B cell (primary cell): ENCODE data around the gene KLHL17. TPM values are rescaled to one million over a fixed set of nuclear protein-coding genes. Genes with fewer than 3 reads are reported as not detected.

ENCODE experiments used
- ATAC-seq: fragments of 200-7000 bp; cut with Tn5 transposase; one replicate; pipeline ENCODE4 v1.10.0; 2021; ENCODE audit warnings: low read depth, mild to moderate bottlenecking, moderate number of reproducible peaks, moderate library complexity
- CTCF ChIA-PET: fragments of 350-600 bp; sonication (Branson Sonifier 250); formaldehyde crosslinking; loops from one replicate; lab custom pipeline; 2021; ENCODE audit warnings: antibody characterized with exemption, inconsistent platforms; lab: Charles Lee
- POLR2A ChIA-PET: fragments of 350-600 bp; sonication (Branson Sonifier 250); formaldehyde crosslinking; loops from one replicate; lab custom pipeline; 2021; ENCODE audit warnings: antibody characterized with exemption; lab: Charles Lee
- DNase-seq: peaks from one replicate; pipeline ENCODE4 v3.0.0; 2013
- H2AFZ ChIP-seq: 2 replicates; pipeline ENCODE4 v1.6.1; 2012; ENCODE audit warnings: mild to moderate bottlenecking, low read depth, low read length; ENCODE audit not compliant: insufficient read depth, poor library complexity, severe bottlenecking
- H3K27ac ChIP-seq, 2 donors: 1 replicate in 1 of 2; 2 replicates in 1 of 2; pipeline ENCODE4 v1.5.1; 2012 to 2013; ENCODE audit warnings: low read length in 2 of 2, mild to moderate bottlenecking in 2 of 2, moderate library complexity in 1 of 2
- H3K27me3 ChIP-seq, 4 experiments: fragments of 200-600 bp in 1 of 4; sonication (generic) in 1 of 4; replicated peaks in 1 of 4; 1 replicate in 2 of 4; 2 replicates in 2 of 4; pipeline versions ENCODE4 v1.6.1 to v1.7.0; 2013 to 2016; ENCODE audit warnings: low read length in 3 of 4, mild to moderate bottlenecking in 2 of 4, mixed read lengths in 1 of 4, moderate library complexity in 1 of 4; ENCODE audit not compliant: insufficient read depth in 4 of 4, control insufficient read depth in 3 of 4; ENCODE audit errors: control extremely low read depth in 1 of 4
- H3K36me3 ChIP-seq, 2 experiments: replicated peaks in 1 of 2; 1 replicate in 1 of 2; 2 replicates in 1 of 2; pipeline versions ENCODE4 v1.6.1 to v1.7.1; 2013; ENCODE audit warnings: low read length in 1 of 2; ENCODE audit not compliant: insufficient read depth in 2 of 2, control insufficient read depth in 1 of 2; ENCODE audit errors: control extremely low read depth in 1 of 2, extremely low read depth in 1 of 2
- H3K4me1 ChIP-seq, 2 donors: fragments of 200-600 bp in 1 of 2; sonication (generic) in 1 of 2; 1 replicate in 1 of 2; 2 replicates in 1 of 2; pipeline versions ENCODE4 v1.5.1 to v1.6.1; 2013 to 2017; ENCODE audit warnings: low read length in 2 of 2; ENCODE audit not compliant: control insufficient read depth in 2 of 2, insufficient read depth in 2 of 2
- H3K4me2 ChIP-seq: replicated peaks from 2 replicates; pipeline ENCODE3; 2012; ENCODE audit warnings: mild to moderate bottlenecking, low read depth, low read length; ENCODE audit not compliant: poor library complexity, severe bottlenecking
- H3K4me3 ChIP-seq, 5 experiments: fragments of 200-600 bp in 1 of 5; sonication (generic) in 1 of 5; 1 replicate in 3 of 5; 2 replicates in 2 of 5; pipeline versions ENCODE4 v1.5.1 to v1.7.0; 2011 to 2016; ENCODE audit warnings: low read length in 4 of 5, mild to moderate bottlenecking in 4 of 5, low read depth in 2 of 5, control low read depth in 1 of 5, moderate library complexity in 1 of 5; ENCODE audit not compliant: insufficient read depth in 1 of 5; ENCODE audit errors: control extremely low read depth in 1 of 5, extremely low read depth in 1 of 5
- H3K79me2 ChIP-seq: fragments of 200-600 bp; sonication (generic); one replicate; pipeline ENCODE4 v1.6.0; 2016; ENCODE audit warnings: low read length; ENCODE audit not compliant: control insufficient read depth, insufficient read depth
- H3K9ac ChIP-seq: fragments of 200-600 bp; sonication (generic); 2 replicates; pipeline ENCODE4 v1.6.1; 2017; ENCODE audit warnings: mild to moderate bottlenecking, low read length, moderate library complexity
- H3K9me3 ChIP-seq, 3 donors: one replicate each; pipeline versions ENCODE4 v1.6.1 to v1.7.1; 2013; ENCODE audit warnings: low read length in 2 of 3; ENCODE audit not compliant: control insufficient read depth in 2 of 3, insufficient read depth in 1 of 3; ENCODE audit errors: control extremely low read depth in 1 of 3
- H4K20me1 ChIP-seq: 2 replicates; pipeline ENCODE4 v1.6.0; 2012; ENCODE audit warnings: mild to moderate bottlenecking, low read length; ENCODE audit not compliant: insufficient read depth, control insufficient read depth, poor library complexity, severe bottlenecking
- H3K27ac Mint-ChIP-seq: one replicate; pipeline ENCODE4 v1.8.0; 2021; ENCODE audit warnings: mixed read lengths
- H3K27me3 Mint-ChIP-seq: one replicate; pipeline ENCODE4 v1.8.0; 2021; ENCODE audit warnings: mixed read lengths
- H3K4me1 Mint-ChIP-seq: one replicate; pipeline ENCODE4 v1.8.0; 2021; ENCODE audit warnings: mixed read lengths
- H3K4me3 Mint-ChIP-seq: one replicate; pipeline ENCODE4 v1.8.0; 2021; ENCODE audit warnings: mixed read lengths
- H3K9me3 Mint-ChIP-seq: one replicate; pipeline ENCODE4 v1.8.0; 2022; ENCODE audit warnings: mixed read lengths; ENCODE audit not compliant: insufficient read depth
- EZH2 ChIP-seq: IDR thresholded peaks from 2 replicates; pipeline ENCODE4 v1.6.1; 2012; ENCODE audit warnings: borderline replicate concordance, low read depth, mild to moderate bottlenecking, moderate library complexity, low read length; ENCODE audit not compliant: insufficient read depth, poor library complexity, severe bottlenecking
- WGBS: methylation state at CpG from one replicate; pipeline ENCODE4 v1.1.5; 2013; ENCODE audit warnings: missing lambda C conversion rate; ENCODE audit not compliant: insufficient coverage; 5-methylcytosine and 5-hydroxymethylcytosine counted together
- intact Hi-C: fragments of 100-400 bp; cut with micrococcal nuclease; formaldehyde crosslinking; loops from one replicate; pipeline ENCODE4 v1.10.0; 2022
- polyA plus RNA-seq: library from polyadenylated mRNA; depleted of rRNA; stranded (reverse); fragments of >200 nt; gene quantifications from 2 replicates; pipeline ENCODE4 v1.2.3, GENCODE V29; 2012
- total RNA-seq, 2 donors: library from RNA; stranded (reverse); fragments of 120-200 nt in 1 of 2; gene quantifications; 1 replicate in 1 of 2; 2 replicates in 1 of 2; pipeline versions ENCODE4 v1.2.3 to v1.2.4, GENCODE V29; 2013 to 2022
- TF ChIP-seq, protein P1 (sequence below): fragments of 200-600 bp; IDR thresholded peaks from one replicate; pipeline ENCODE4 v1.8.0; 2022; ENCODE audit warnings: antibody characterized with exemption, mild to moderate bottlenecking

Gene KLHL17
- total and polyA plus RNA-seq, 2 donors (not counting 1 experiment from before 2014, with no cell fraction given) = 30.1 to 57.5 TPM

DNA sequence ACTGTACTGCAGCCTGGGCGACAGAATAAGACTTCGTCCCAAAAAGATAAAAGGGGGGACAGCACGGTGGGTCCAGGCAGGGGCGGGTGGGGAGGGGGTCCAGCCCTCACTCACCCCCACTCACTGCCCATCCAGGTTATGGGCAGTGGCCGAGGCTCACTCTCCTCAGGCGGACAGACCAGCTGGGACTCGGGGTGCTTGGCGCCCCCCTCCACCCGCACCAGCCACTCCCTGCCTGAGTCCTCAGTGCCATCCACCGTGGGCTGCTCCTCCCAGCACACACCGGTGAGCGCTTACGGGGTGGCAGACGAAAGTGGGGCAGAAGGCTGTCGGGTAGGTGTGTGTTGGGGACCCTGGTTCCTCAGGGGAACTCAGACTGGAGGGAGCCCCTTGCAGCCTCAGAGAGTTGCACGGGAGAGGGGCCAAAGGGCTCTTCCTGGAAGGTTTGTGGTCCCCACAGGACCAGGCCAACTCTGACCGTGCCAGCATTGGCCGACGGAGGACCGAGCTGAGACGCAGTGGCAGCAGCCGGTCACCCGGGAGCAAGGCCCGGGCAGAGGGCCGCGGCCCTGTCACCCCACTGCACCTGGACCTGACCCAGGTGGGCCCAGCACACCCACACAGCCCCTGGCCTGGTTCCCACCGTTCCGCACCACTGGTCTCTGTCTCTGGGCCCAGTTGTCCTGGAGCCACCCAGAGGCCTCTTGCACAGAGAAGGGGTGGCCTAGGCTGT, 12.5 kb downstream of the KLHL17 start:
- Histone ChIP-seq H3K79me2 (no peaks in the 10 kb centered on the region), H4K20me1 (no peaks in the 10 kb centered on the region), H3K9me3 (peaks cover 0 to 14% (median 0%) of the 10 kb centered on the region in 3 donors), H3K27me3 (peaks cover 0 to 74% (median 19%) of the 10 kb centered on the region in 4 experiments), H3K4me2 (no peak overlapping the region), H3K4me3 (no peak overlapping the region), H3K27ac (no peak overlapping the region), H3K4me1 (peaks cover 10% of the 10 kb centered on the region in 2 donors), H2AFZ (no peak overlapping the region), H3K36me3 (no peaks in the 10 kb centered on the region), H3K9ac (no peak overlapping the region)
- Mint-ChIP-seq H3K27ac (no peak overlapping the region), H3K27me3 (peaks cover 31% of the 10 kb centered on the region), H3K9me3 (no peaks in the 10 kb centered on the region), H3K4me1 (peaks cover 7% of the 10 kb centered on the region), H3K4me3 (no peak overlapping the region)
- intact Hi-C loops = no loop called here
- TF ChIP-seq, protein P1, sequence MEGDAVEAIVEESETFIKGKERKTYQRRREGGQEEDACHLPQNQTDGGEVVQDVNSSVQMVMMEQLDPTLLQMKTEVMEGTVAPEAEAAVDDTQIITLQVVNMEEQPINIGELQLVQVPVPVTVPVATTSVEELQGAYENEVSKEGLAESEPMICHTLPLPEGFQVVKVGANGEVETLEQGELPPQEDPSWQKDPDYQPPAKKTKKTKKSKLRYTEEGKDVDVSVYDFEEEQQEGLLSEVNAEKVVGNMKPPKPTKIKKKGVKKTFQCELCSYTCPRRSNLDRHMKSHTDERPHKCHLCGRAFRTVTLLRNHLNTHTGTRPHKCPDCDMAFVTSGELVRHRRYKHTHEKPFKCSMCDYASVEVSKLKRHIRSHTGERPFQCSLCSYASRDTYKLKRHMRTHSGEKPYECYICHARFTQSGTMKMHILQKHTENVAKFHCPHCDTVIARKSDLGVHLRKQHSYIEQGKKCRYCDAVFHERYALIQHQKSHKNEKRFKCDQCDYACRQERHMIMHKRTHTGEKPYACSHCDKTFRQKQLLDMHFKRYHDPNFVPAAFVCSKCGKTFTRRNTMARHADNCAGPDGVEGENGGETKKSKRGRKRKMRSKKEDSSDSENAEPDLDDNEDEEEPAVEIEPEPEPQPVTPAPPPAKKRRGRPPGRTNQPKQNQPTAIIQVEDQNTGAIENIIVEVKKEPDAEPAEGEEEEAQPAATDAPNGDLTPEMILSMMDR = no peak
- TF ChIP-seq EZH2 = no peak
- POLR2A ChIA-PET = no interaction called here
- WGBS = 87% methylated on average over 27 of the region's 28 CpGs
- no peak for ATAC-seq
- no peak for DNase-seq
- CTCF ChIA-PET = no interaction called here

DNA sequence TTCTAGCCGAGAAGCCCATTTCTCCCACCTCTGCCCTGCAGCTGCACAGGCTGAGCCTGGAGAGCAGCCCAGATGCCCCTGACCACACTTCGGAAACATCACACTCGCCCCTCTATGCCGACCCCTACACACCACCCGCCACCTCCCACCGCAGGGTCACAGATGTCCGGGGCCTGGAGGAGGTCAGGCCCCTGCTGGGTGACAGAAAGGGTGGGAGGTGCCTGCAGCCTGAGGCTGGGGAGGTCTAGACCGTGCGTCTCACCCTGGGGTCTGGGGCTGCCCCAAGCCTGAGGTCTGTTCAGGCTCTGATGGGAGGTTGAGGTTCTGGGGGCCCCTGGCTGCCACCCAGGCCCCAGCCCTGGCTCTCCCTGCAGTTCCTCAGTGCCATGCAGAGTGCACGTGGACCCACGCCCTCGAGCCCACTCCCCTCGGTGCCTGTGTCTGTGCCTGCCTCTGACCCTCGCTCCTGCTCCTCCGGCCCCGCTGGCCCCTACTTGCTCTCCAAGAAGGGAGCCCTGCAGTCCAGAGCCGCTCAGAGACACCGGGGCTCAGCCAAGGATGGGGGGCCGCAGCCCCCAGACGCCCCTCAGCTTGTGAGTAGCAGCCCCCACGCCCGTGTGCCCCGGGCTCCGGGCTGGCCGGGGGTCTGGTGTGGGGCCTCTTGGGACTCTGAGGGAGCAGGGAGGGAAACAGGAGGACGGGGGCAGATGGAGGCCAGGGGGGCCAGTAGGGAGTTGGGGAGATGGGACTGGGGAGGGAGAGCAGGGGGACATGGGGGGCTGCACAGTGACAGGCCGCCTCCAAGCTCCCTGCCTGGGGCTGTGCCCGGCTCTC, 13.3 kb downstream of the KLHL17 start:
- Mint-ChIP-seq H3K4me3 (no peak overlapping the region), H3K4me1 (peaks cover 7% of the 10 kb centered on the region), H3K9me3 (no peaks in the 10 kb centered on the region), H3K27me3 (peaks cover 29% of the 10 kb centered on the region), H3K27ac (no peak overlapping the region)
- Histone ChIP-seq H3K4me1 (peaks cover 10% of the 10 kb centered on the region in 2 donors), H3K36me3 (no peaks in the 10 kb centered on the region), H3K27me3 (peaks cover 0 to 72% (median 17%) of the 10 kb centered on the region in 4 experiments), H3K79me2 (no peaks in the 10 kb centered on the region), H4K20me1 (no peaks in the 10 kb centered on the region), H2AFZ (no peak overlapping the region), H3K4me3 (no peak overlapping the region), H3K9me3 (peaks cover 0 to 17% (median 0%) of the 10 kb centered on the region in 3 donors), H3K9ac (no peak overlapping the region), H3K27ac (no peak overlapping the region), H3K4me2 (no peak overlapping the region)
- no peak for DNase-seq
- ATAC-seq = no peak
- ChIA-PET CTCF (no interaction called here), POLR2A (no interaction called here)
- intact Hi-C loops = no loop called here
- WGBS = 90% methylated on average over 24 of the region's 28 CpGs
- TF ChIP-seq, protein P1 = no peak
- no peak for TF ChIP-seq EZH2
